GM12801 (cell line): ENCODE data around the gene SSBP3.

Experiments used
- CTCF ChIP-seq: IDR thresholded peaks from one replicate; pipeline ENCODE4 v1.5.1; 2011; ENCODE audit warnings: control low read depth; ENCODE audit not compliant: insufficient read length; ENCODE audit errors: extremely low read depth

SSBP3 gene

GRCh38 chr1:54310439-54311328 lies 95.5 kb downstream of the SSBP3 start:
- no peak for TF ChIP-seq CTCF

GRCh38 chr1:54309631-54310366 lies 96.4 kb downstream of the SSBP3 start:
- no peak for TF ChIP-seq CTCF

- no peak for TF ChIP-seq CTCF
Observed at GRCh38 chr1:54307305-54307704, 98.9 kb downstream of the SSBP3 start.

- no peak for TF ChIP-seq CTCF
Observed at GRCh38 chr1:54305906-54306514, 100.2 kb downstream of the SSBP3 start.

- TF ChIP-seq CTCF, result no peak
Observed at GRCh38 chr1:54304518-54304917, 101.7 kb downstream of the SSBP3 start.

- no peak for TF ChIP-seq CTCF
Observed at GRCh38 chr1:54302951-54303843, 103.0 kb downstream of the SSBP3 start.
